ENCODE results near the gene HOXB8. TPM values are rescaled to one million over a fixed set of nuclear protein-coding genes. Genes with fewer than 3 reads are reported as not detected.

HOXB8 gene
- total RNA-seq, 1 experiment from 2014 or later = 28.2 TPM

DNA sequence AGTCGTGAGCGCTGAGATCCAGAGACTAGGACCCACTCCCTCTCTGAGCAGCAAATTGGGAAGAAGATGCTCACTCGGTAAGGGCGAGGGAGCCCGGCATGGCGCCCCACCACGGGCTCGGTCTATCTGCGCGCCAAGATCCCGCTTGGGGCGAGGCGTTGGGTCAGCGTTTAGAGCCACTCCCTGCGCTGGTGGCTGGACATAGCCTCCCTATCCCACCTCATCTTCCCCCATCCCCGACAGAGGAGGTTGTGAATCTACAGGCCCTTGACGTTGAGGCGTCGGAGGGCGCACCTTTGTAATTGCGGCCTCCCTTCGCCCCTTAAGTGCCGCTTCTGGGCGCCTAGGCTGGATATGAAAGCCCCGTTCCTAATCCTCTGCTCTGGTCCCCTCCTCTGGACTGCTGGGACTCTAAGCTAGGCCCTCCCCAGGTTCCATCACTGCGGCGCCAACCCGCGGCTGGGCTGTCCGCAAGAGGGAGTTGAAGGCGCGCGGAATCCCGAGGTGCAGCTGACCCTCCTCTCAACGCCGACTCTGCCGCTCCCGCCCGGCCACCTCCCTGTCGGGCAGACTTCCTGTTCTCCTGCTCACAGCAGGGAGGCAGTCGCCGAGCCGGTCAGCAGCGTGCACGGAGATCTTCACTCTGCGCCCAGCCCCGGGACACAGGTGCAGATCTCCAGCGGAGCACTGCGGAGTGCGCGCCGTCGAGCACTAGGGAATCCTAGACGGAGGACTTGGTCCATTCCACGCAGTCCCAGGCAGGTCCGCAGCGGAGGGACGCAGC lies 27.2 kb upstream of the HOXB8 start:
- Mint-ChIP-seq H3K9me3 (ENCODE audit: low read depth, unreplicated experiment) (no peaks in the 10 kb centered on the region), H3K36me3 (ENCODE audit: insufficient read depth, unreplicated experiment) (peaks cover 33% of the 10 kb centered on the region), H3K27me3 (ENCODE audit: unreplicated experiment) (no peaks in the 10 kb centered on the region), H3K4me1 (ENCODE audit: low read depth, unreplicated experiment) (peaks cover 28% of the 10 kb centered on the region), H3K27ac (ENCODE audit: unreplicated experiment) (no peak overlapping the region), H3K4me3 (ENCODE audit: low read depth, unreplicated experiment) (no peak overlapping the region)
- no TSS peak for BruUV-seq (replicated peaks)
- CTCF ChIA-PET = interaction anchor here (0.6 kb wide), 1 partner anchor 623 kb away, joined by 4 read pairs; no protein-coding TSS in a partner anchor
- intact Hi-C loops (cut with micrococcal nuclease; ENCODE audit: unreplicated experiment) = no loop called here
- DNase-seq = no peak
- TF ChIP-seq CTCF (IDR thresholded peaks at IDR 0.05; ENCODE audit: unreplicated experiment) = no peak

GRCh38 chr17:48641541-48642058 lies 26.5 kb upstream of the HOXB8 start:
- no peak for DNase-seq
- no peaks in the 10 kb centered on the region for H3K27me3 Mint-ChIP-seq (ENCODE audit: unreplicated experiment)
- no peaks in the 10 kb centered on the region for H3K9me3 Mint-ChIP-seq (ENCODE audit: low read depth, unreplicated experiment)
- intact Hi-C loops (cut with micrococcal nuclease; ENCODE audit: unreplicated experiment) = no loop called here
- CTCF ChIA-PET = interaction anchor here (1.7 kb wide), 1 partner anchor 15 kb away, joined by 4 read pairs; the partner anchor contains the start of gene HOXB9
- H3K27ac Mint-ChIP-seq (ENCODE audit: unreplicated experiment) = no peak overlapping the region
- H3K4me1 Mint-ChIP-seq (ENCODE audit: low read depth, unreplicated experiment) = peaks cover 28% of the 10 kb centered on the region
- no peak for TF ChIP-seq CTCF (IDR thresholded peaks at IDR 0.05; ENCODE audit: unreplicated experiment)
- BruUV-seq (replicated peaks) = no TSS peak
- H3K36me3 Mint-ChIP-seq (ENCODE audit: insufficient read depth, unreplicated experiment) = peaks cover 33% of the 10 kb centered on the region
- no peak overlapping the region for H3K4me3 Mint-ChIP-seq (ENCODE audit: low read depth, unreplicated experiment)

DNA sequence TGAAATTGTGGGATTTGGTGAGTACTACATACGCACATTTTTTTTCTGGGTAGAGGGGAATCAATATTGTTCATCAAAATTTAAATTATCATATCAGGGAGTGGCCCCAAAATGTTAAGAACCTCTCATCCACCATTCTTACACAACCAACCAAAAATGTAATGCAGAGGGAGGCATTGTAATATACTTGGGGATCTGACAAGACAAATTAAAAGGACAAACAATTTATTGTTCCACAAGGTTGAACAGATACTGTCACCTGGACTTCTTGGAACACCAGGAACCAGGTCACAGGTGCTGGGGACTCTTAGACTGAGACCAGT lies 25.7 kb upstream of the HOXB8 start:
- Mint-ChIP-seq H3K27ac (ENCODE audit: unreplicated experiment) (no peak overlapping the region), H3K4me3 (ENCODE audit: low read depth, unreplicated experiment) (no peak overlapping the region), H3K9me3 (ENCODE audit: low read depth, unreplicated experiment) (no peaks in the 10 kb centered on the region), H3K36me3 (ENCODE audit: insufficient read depth, unreplicated experiment) (peaks cover 33% of the 10 kb centered on the region), H3K4me1 (ENCODE audit: low read depth, unreplicated experiment) (peaks cover 28% of the 10 kb centered on the region), H3K27me3 (ENCODE audit: unreplicated experiment) (no peaks in the 10 kb centered on the region)
- intact Hi-C loops (cut with micrococcal nuclease; ENCODE audit: unreplicated experiment) = no loop called here
- no peak for DNase-seq
- CTCF ChIA-PET = interaction anchor here (1.7 kb wide), 1 partner anchor 14 kb away, joined by 4 read pairs; the partner anchor contains the start of gene HOXB9
- no TSS peak for BruUV-seq (replicated peaks)
- TF ChIP-seq CTCF (IDR thresholded peaks at IDR 0.05; ENCODE audit: unreplicated experiment) = no peak

GRCh38 chr17:48639982-48640857 lies 25.1 kb upstream of the HOXB8 start:
- intact Hi-C loops (cut with micrococcal nuclease; ENCODE audit: unreplicated experiment) = no loop called here
- H3K27ac Mint-ChIP-seq (ENCODE audit: unreplicated experiment) = no peak overlapping the region

More at GRCh38 chr17:48639982-48640857, 25.1 kb upstream of the HOXB8 start:
- no TSS peak for BruUV-seq (replicated peaks)
- Mint-ChIP-seq H3K4me3 (ENCODE audit: low read depth, unreplicated experiment) (no peak overlapping the region), H3K27me3 (ENCODE audit: unreplicated experiment) (no peaks in the 10 kb centered on the region), H3K9me3 (ENCODE audit: low read depth, unreplicated experiment) (no peaks in the 10 kb centered on the region), H3K36me3 (ENCODE audit: insufficient read depth, unreplicated experiment) (peaks cover 33% of the 10 kb centered on the region), H3K4me1 (ENCODE audit: low read depth, unreplicated experiment) (peaks cover 28% of the 10 kb centered on the region)
- TF ChIP-seq CTCF (IDR thresholded peaks at IDR 0.05; ENCODE audit: unreplicated experiment) = no peak
- no peak for DNase-seq
- CTCF ChIA-PET = interaction anchor here (1.7 kb wide), 1 partner anchor 14 kb away, joined by 4 read pairs; the partner anchor contains the start of gene HOXB9

Measured in Calu3 (cell line).